NB4 (cell line): ENCODE results near the gene TMCO4.

Experiments
- DNase-seq: peaks from one replicate; pipeline ENCODE4 v3.0.0; 2010; ENCODE audit warnings: low read depth
- H3K4me3 ChIP-seq: one replicate; pipeline ENCODE4 v1.5.1; 2011; ENCODE audit warnings: mild to moderate bottlenecking, low read depth, low read length, moderate library complexity
- MYC ChIP-seq: IDR thresholded peaks from 2 replicates; pipeline ENCODE4 v1.6.1; 2011; ENCODE audit warnings: low read depth, low read length
- POLR2A ChIP-seq: IDR thresholded peaks from 2 replicates; pipeline ENCODE4 v1.6.1; 2011; ENCODE audit warnings: mild to moderate bottlenecking; ENCODE audit not compliant: insufficient read length; ENCODE audit errors: extremely low read depth
- TF ChIP-seq, protein P1 (sequence below): IDR thresholded peaks from 2 replicates; pipeline ENCODE4 v1.6.1; 2011; ENCODE audit warnings: low read depth, low read length
- TF ChIP-seq, protein P2 (sequence below): IDR thresholded peaks from one replicate; pipeline ENCODE4 v1.5.1; 2012; ENCODE audit warnings: low read depth, low read length

The TMCO4 gene

GRCh38 chr1:19700079-19700777 is 99.5 kb downstream of the TMCO4 start:
- no peak for DNase-seq
- no peak overlapping the region for H3K4me3 ChIP-seq
- TF ChIP-seq MYC = no peak
- TF ChIP-seq, protein P1, sequence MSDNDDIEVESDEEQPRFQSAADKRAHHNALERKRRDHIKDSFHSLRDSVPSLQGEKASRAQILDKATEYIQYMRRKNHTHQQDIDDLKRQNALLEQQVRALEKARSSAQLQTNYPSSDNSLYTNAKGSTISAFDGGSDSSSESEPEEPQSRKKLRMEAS = no peak
- TF ChIP-seq POLR2A = no peak
- TF ChIP-seq, protein P2, sequence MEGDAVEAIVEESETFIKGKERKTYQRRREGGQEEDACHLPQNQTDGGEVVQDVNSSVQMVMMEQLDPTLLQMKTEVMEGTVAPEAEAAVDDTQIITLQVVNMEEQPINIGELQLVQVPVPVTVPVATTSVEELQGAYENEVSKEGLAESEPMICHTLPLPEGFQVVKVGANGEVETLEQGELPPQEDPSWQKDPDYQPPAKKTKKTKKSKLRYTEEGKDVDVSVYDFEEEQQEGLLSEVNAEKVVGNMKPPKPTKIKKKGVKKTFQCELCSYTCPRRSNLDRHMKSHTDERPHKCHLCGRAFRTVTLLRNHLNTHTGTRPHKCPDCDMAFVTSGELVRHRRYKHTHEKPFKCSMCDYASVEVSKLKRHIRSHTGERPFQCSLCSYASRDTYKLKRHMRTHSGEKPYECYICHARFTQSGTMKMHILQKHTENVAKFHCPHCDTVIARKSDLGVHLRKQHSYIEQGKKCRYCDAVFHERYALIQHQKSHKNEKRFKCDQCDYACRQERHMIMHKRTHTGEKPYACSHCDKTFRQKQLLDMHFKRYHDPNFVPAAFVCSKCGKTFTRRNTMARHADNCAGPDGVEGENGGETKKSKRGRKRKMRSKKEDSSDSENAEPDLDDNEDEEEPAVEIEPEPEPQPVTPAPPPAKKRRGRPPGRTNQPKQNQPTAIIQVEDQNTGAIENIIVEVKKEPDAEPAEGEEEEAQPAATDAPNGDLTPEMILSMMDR = no peak

DNA sequence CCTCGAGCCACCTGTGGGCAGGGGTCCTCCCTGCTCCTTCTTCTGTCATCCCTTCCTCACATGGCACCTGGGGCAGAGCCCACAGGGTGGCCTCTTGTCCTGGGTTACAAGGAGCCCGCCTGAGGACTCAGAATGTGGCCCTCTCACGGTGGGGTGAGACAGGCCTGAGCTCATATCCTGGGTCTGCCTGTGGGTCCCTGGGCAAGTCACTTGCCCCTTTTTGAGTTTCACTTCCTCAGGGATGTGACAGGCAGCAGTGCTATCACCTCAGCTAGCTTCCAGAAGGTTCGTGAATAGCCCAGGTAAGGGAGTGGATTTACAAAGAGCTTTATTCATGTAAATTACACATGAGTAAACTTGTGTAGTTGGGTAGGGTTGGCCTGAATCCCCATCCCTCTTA is 101.5 kb downstream of the TMCO4 start:
- no peak for DNase-seq
- TF ChIP-seq MYC = no peak
- TF ChIP-seq, protein P1 = no peak
- no peak for TF ChIP-seq POLR2A
- TF ChIP-seq, protein P2 = no peak
- H3K4me3 ChIP-seq = no peak overlapping the region

GRCh38 chr1:19696820-19697219 is 102.9 kb downstream of the TMCO4 start:
- no peak overlapping the region for H3K4me3 ChIP-seq
- no peak for DNase-seq
- no peak for TF ChIP-seq POLR2A
- TF ChIP-seq MYC = no peak
- TF ChIP-seq, protein P2 = no peak
- TF ChIP-seq, protein P1 = no peak

- TF ChIP-seq POLR2A (no peak), MYC (no peak)
- TF ChIP-seq, protein P1 = no peak
- TF ChIP-seq, protein P2 = no peak
- DNase-seq = no peak
Observed at GRCh38 chr1:19695772-19696171, 103.9 kb downstream of the TMCO4 start.

GRCh38 chr1:19694298-19694697 is 105.4 kb downstream of the TMCO4 start:
- H3K4me3 ChIP-seq = no peak overlapping the region
- DNase-seq = no peak
- TF ChIP-seq, protein P2 = no peak
- no peak for TF ChIP-seq MYC
- no peak for TF ChIP-seq POLR2A
- TF ChIP-seq, protein P1 = no peak

More at GRCh38 chr1:19695772-19696171, 103.9 kb downstream of the TMCO4 start:
- H3K4me3 ChIP-seq = no peak overlapping the region

- H3K4me3 ChIP-seq = no peak overlapping the region
- DNase-seq = no peak
- TF ChIP-seq MYC = no peak
Observed at GRCh38 chr1:19690342-19690741, 109.4 kb downstream of the TMCO4 start.
